Left renal pelvis (tissue), 4 donors: Measurements from ENCODE around the gene B3GNT4. TPM values are rescaled to one million over a fixed set of nuclear protein-coding genes. Genes with fewer than 3 reads are reported as not detected.
A peak's percentile ranks its signal among the peaks of the same experiment; 100 is the strongest.
"Not testable (repeated sequence)": the region's sequence is repeated elsewhere in the genome, so short reads cannot be mapped to it uniquely, and the experiment has no call there.

Experiments
- DNase-seq, 4 donors: peaks; one replicate each; pipeline ENCODE4 v3.0.0-alpha.2; 2013; ENCODE audit warnings: low read depth in 4 of 4, low spot score in 3 of 4
- polyA plus RNA-seq, 4 donors: library from polyadenylated mRNA; unstranded; fragments of 120-200 nt; gene quantifications; one replicate each; pipeline ENCODE4 v1.2.1, GENCODE V29; 2013; ENCODE audit not compliant: insufficient read length in 4 of 4

The B3GNT4 gene
- polyA plus RNA-seq = 1 to 10 TPM in 3 of 4 donors, under 1 TPM in 1; 0.85 to 6.2 (median 1.9) TPM

DNA sequence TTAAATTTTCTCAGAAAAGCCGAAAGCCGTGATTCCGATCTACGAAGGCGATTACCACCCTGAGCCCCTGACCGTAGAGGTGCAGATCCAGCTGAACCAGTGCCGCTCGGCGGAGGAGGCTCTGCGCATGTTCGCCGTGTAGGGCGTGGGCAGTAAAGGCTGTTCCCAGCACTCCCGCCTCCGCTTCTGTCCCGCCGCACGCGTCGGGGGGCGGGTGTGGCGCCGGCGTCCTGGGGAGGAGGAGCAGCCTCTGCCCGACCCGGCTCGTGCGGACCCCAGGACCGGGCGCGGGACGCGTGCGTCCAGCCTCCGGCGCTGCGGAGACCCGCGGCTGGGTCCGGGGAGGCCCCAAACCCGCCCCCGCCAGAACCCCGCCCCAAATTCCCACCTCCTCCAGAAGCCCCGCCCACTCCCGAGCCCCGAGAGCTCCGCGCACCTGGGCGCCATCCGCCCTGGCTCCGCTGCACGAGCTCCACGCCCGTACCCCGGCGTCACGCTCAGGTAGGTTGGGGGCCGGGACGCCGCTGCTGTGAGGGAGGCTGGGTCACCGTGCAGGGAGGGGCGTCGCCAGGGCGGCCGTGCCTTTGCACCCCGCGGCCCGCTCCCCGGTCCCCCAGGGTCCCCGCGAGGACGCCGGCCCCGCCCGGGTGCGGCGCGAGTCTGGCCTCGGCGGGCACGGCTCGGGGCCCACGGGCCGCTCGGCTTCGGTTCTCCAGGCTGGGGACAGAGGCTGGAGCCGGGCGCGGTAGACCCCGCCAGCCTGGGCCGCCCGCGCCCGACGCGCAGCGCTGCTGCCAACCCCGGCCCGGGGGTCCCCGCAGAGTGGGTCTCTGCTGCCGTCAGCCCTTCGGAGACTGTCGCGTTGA, at the start of gene B3GNT4:
B3GNT4 (plus strand) TSS at position 409 of the 866 bp plus-strand sequence. CDS start 910 bp downstream, outside the sequence.
- no peak for DNase-seq

DNA sequence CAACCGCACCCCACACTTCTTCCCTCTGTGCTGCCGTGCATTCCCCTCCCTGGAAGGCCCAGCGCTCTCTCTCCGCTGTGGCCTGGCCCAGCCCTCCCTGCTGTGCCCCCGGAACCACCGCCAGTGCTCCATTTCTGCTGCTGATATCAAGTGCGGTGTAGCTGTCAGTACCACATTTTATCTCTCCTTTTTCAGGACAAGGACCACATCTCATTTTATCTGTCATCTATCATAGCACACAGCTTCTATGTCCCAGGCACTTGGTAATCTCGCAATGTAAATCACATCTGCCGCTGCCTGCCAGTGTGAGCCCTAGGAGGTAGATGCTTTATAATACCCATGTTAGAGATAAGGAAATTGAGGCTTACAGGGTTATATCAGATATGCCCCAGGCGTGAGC, 47.8 kb upstream of the B3GNT4 start:
- no peak for DNase-seq

DNA sequence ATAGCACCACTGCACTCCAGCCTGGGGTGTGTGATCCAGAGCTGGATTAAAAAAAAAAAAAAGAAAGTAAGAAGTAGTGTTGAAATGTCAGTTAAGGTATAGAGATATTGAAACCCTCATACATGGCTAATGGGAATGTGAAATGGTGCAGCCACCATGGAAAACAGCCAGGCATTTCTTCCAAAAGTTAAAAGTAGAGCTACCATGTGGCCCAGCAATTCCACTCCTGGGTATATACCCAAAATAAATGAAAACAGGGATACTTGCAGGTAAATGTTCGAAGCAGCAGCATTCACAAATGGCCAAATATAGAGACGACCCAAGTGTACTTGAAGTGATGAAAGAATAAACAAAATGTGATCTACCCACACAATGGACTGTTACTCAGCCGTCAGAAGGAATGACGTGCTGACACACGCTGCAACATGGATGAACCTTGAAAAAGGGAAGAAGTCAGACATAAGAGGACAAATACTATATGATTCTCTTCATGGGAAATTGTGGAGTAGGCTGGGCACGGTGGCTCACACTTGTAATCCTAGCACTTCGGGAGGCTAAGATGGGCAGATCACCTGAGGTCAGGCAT, 44.7 kb upstream of the B3GNT4 start:
- no peak for DNase-seq

DNA sequence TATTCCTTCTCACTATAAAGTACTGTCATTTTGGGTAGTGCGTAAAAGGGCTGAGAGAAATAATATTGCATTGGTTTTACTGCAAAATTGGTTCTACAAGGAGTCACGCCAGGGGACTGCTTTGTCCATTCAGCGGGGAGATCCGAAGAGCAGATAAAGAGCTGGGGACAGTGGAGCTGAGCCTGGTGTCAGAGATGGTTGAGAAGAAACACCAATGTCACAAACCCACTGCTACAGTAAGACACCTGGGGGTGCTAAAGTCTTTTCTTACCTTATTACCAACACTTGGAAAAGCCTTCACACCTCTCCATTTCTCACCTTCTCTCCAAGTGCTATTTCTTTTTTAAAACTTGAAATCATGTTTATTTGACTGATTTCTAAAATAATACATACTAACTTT, 43.6 kb upstream of the B3GNT4 start:
- DNase-seq = no peak

DNA sequence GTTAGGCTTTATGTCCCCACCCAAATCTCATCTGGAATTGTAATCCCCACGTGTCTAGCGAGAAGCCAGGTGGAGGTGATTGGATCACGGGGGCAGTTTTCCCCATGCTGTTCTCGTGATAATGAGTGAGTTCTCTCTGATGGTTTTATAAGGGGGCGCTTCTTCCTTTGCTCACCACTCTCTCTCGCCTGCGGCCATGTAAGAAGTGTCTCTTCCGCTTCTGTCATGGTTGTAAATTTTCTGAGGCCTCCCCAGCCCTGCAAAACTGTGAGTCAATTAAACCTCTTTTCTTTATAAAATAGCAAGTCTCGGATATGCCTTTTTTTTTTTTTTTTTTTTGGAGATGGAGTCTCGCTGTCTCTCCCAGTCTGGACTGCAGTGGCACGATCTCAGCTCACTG, 42.7 kb upstream of the B3GNT4 start:
- no peak for DNase-seq

DNA sequence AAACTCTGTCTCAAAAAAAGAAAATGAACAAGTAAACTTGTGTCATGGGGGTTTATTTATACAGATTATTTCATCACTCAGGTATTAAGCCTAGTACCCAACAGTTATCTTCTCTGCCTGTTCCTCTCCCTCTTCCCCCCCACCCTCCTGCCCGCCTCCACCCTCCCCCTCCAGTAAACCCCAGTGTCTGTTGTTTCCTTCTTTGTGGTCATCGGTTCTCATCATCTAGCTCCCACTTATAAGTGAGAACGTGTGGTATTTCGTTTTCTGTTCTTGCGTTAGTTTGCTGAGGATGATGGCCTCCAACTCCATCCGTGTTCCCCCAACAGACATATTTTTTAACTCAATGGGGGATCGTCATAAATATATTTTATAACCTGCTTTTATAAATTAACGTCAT, 41.8 kb upstream of the B3GNT4 start:
- DNase-seq = no peak

DNA sequence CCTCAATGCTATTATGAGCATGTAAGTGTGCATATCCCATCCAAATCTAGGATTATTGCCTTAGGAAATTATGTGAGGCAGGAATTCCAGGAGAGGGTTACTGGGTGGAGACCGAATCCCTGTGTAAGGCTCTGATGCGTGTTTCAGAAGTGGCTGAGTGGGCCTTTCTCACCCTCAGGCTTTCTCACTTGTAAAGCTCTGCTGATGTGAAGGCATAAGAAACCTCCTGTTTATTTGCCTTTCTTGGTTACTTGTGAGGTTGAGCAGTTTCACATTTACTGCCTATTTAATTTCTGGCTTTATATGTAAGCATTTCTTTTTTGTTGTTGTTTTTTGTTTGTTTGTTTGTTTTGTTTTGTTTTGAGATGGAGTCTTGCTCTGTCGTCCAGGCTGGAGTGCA, 40.5 kb upstream of the B3GNT4 start:
- no peak for DNase-seq

DNA sequence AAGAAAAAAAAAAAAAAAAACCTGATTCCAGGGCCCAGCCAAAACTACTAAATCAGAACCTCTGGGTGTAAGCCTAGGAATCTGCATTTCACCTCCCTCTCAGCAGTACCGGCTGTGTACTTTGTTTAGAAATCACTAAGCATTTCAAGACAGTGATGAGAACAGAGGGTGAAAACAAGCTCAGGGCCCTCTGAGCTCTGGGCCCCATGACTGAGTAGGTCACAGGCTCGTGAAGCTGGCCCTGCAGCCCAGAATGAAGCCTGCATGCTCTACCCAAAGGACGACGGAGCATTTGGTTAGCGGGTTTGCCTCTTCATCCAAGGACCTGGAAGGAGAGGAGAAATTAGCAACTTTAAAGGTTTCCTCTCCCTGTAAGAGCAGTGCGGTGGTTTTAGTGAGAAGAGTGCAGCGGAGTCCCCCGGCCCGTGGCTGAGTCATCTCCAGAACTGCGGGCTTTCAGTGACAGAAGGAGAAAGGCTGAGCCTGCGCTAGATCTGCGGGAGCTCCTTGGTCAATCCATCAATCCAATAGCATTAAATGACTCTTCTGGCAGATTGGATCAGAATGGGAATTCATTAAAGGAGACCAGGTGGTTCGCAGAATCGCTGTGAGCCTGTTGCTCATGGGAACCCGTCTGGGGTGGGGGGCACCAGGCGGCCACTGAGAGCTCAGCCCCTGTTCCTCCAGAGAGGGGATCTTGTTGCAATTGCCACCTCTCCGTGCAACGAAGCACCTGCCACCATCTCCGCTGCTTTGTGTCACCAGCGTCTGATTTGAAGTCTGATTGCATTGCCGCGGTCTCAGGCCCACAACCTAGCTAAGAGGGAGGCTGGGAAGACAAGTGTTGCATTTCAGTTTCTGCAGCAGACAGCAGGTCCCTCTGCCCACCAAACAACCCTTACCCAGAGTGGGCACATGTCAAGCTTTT, 36.8 kb upstream of the B3GNT4 start:
- DNase-seq = no peak

DNA sequence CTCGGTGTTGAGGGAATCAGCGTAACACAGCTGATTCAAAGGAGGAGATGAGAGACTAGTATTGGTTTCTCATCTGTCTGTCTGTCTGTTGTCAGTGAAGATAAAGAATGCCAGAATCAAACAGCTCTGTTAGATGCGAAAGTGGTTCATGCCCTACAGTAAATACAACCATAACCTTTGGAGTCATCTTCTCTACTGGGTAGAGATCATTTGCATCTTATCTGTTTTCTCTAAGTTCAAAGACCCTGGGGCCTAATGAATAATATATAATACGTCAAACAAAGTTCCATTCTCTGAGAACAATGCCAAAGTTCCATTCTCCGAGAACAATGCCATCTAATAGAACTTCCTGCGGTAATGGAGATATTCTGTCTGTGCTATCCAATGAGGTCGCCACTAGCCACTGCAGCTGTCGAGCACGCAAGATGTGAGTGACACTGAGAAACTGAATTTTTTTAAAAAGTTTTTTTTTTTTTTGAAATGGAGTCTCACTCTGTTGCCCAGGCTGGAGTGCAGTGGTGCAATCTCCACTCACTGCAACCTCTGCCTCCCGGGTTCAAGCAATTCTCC, 36.1 kb upstream of the B3GNT4 start:
- no peak for DNase-seq

DNA sequence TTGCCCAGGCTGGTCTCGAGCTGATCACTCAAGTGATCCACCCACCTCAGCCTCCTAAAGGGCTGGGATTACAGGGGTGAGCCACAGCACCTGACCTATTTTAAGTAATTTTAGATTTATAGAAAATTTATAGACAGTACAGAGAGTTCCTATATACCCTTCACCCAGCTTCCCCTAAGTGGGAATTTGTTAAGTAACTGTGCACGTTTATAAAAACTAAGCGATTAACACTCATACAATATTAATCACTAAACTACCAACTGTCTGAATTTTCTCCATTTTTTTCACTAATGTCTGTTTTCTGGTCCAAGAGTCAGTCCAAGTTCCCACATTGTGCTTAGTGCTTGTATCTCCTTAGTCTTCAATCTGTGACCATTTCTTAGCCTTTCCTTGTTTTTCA, 35.0 kb upstream of the B3GNT4 start:
- no peak for DNase-seq

DNA sequence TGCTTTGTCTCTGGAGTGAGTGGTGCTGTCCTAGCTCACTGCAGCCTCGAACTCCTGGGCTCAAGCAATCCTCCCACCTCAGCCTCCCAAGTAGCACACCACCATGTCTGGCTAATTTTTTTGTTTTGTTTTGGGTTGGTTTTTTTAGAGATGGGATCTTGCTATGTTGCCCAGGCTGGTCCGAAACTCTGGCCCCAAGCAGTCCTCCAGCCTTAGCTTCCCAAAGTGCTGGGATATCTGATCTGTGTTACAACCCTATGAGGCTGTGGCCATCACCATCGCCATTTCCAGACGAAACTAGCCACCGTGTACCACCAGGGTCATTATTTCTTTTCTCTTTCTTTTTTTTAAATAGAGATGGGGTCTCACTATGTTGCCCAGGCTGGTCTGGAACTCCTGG, 32.1 kb upstream of the B3GNT4 start:
- no peak for DNase-seq

DNA sequence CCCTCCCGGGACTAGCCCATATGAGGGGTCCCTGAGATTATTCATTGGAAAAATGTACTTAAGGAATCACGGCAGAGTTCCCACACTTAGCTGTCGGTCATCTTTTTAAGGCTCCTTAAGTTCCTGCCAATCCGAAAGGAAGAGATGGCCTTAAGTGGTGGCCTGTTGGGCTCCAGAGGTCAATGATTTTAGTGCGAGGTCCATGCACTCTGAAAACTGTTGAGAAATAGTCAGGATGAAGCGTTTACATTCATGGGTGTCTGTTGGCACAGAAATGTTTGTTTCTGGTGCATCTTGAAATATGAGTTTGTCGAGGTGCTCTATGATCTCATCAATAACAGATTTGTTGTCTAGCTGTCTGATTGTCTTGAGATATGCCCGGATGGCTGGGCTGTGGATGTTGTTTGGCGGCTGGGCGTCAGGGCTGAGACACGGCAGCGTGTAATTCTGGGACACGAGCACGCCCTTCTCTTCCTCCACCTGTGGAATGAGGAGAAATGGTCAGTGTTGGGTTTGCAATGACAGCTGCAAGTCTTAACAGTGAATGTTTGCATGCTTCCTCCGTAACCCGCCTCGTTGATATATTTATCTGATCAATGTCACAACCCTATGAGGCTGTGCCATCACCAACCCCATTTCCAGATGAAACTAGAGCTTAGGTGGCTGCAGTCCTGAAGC, 31.1 kb upstream of the B3GNT4 start:
- DNase-seq = no peak

DNA sequence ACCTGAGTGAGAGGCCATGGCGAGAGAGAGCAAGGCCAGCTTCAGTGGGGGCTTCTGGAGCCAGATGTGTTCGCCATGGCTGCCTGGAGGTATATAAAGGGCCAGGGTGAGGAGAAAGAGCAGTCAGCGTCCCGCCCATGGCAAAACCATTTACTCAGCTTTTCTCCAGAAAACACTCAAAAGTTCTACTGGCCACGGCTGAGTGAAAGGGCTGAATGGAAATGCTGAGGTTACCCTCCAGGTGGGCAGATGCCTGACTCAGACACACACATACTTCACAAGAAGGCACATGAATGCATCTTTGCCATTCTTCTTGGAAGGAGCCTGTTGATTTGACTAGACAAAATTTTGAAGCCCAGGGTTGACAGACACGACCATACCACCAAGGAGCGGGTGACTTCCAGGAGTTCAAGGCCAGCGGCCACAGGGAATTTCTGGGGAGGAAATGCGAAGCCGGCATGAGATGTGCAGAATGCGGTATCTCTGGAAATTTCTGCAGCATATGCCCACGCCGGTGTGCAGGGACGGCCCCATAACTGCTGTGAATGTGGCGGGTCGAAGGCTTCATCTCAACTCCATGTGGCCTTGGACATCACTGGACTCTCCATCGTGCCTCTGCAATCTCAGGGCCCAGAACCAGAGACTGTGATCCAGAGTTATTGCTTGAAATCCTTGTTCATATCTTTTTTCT, 29.2 kb upstream of the B3GNT4 start, which contains the start of gene IL31:
IL31 (minus strand) TSS at position 67 of the 691 bp plus-strand sequence; CDS start at position 18, 49 bp downstream.
- DNase-seq = no peak

DNA sequence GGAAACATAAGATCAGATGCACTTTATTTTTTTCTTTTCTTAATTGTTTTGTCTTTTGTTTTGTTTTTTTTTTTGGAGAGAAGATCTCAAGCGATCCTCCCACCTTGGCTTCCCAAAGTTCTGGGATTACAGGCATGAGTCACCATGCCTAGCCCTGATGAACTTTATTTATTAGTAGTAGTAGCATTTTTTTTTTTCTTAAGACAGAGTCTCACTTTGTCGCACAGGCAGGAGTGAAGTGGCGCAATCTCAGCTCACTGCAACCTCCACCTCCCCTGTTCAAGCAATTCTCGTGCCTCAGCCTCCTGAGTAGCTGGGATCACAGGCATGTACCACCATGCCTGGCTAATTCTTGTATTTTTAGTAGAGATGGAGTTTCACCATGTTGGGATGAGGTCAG, 27.0 kb upstream of the B3GNT4 start:
- not testable (repeated sequence) for DNase-seq

DNA sequence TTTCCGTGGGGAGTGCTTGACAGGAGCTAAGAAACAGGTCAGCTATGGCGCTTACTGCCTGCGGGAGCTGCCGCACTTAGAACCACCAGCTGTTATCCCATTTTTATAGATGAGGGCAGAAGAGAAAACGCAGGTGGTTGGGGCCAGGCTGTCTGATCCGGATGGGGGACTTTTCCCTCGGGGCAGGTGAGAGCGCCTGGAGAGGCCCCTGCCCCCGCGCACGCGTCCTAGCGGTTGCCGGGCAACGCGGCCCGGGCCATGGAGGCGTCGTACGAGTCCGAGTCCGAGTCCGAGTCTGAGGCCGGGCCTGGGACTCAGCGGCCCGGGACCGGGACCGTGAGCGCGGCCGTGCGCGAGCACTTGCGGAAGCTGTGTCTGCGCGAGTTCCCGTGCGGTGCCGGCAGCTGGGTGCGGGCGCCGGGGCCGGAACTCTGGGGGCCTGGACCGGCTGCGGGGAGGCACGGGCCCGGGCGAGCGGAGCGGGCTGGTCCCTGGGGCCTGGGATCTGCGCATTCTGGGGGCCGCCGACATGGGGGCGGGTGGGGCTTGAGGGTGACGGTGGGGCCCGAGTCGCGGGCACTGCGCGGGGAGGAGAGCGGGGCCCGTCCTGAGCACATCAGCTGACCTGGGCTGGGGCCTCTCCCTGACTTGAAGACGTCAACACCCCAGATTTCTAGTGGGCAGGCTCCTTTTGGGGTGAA, 20.5 kb upstream of the B3GNT4 start, which contains the start of gene LRRC43:
LRRC43 (plus strand) TSS at position 237 of the 701 bp plus-strand sequence; CDS start at position 259, 22 bp downstream.
- peak in 2 of 4 donors; percentile 51 to 62 for DNase-seq

DNA sequence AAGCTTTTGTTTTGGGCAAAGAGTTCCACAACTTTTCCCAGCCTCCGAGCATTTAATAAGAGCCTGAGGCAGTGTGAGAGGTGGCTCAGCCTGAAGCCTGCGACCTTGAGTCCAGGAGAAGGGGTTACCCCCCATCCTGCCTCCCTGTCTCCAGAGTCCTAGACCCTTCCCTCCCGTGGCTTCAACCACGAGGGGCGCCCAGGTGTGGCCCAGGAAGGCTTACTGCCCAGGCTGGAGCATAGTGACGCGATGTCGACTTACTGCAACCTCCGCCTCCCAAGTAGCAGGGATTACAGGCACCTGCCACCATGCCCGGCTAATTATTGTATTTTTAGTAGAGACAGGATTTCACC, 19.9 kb upstream of the B3GNT4 start:
- no peak for DNase-seq

DNA sequence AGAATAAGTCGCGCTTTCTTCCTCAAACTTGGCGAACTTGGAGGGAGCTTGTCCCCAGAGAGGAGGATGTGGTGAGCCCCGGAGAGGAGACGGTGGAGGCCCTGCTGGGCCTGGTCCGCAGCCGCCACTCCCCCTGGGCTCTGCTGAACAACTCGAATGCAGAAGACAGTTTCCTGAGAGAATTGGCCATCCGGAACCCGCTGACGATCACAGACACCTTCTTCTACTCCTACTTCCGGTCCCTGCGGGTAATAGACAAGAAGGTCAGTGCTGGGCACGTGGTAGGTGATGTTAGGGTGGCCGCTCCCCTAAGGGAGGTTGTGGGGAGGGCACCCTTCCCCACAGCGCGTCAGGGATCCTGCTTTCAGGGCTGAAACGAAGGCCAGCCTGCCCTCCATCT, 19.0 kb upstream of the B3GNT4 start:
- DNase-seq = no peak

DNA sequence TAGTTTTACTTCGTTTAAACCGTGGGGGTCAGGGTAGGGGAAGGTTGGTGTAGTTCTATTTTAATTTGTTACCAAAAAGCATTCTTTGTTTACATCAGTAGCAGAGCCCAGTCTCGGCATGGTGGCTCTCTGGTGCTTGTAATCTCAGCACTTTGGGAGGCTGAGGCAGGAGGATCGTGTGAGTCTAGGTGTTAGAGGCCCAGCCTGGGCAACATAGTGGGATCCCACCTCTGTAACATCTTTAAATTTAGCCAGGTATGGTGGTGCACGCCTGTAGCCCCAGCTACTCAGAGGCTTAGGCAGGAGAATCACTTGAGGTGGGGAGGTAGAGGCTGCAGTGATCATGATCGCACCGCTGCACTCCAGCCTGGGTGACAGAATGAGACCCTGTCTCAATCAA, 18.4 kb upstream of the B3GNT4 start:
- DNase-seq = no peak
